Fibroblast of mammary gland (primary cell): Measurements from ENCODE around the gene SGTB.
A peak's percentile ranks its signal among the peaks of the same experiment; 100 is the strongest.

ENCODE experiments used
- DNase-seq: peaks from one replicate; pipeline ENCODE4 v3.0.0-alpha.2; 2010; ENCODE audit warnings: low read depth
- H3K4me3 ChIP-seq: 2 replicates; pipeline ENCODE4 v1.5.1; 2011; ENCODE audit warnings: low read depth, mild to moderate bottlenecking, low read length, moderate library complexity; ENCODE audit not compliant: control insufficient read depth
- TF ChIP-seq, protein P1 (sequence below): conservative IDR thresholded peaks from 2 replicates; pipeline ENCODE4 v1.5.1; 2011; ENCODE audit warnings: low read depth, low read length, inconsistent platforms; ENCODE audit not compliant: control insufficient read depth, insufficient read depth

The SGTB gene

GRCh38 chr5:65750938-65751337, 29.0 kb upstream of the SGTB start:
- DNase-seq, result no peak

GRCh38 chr5:65749956-65750355, 28.0 kb upstream of the SGTB start:
- TF ChIP-seq, protein P1, sequence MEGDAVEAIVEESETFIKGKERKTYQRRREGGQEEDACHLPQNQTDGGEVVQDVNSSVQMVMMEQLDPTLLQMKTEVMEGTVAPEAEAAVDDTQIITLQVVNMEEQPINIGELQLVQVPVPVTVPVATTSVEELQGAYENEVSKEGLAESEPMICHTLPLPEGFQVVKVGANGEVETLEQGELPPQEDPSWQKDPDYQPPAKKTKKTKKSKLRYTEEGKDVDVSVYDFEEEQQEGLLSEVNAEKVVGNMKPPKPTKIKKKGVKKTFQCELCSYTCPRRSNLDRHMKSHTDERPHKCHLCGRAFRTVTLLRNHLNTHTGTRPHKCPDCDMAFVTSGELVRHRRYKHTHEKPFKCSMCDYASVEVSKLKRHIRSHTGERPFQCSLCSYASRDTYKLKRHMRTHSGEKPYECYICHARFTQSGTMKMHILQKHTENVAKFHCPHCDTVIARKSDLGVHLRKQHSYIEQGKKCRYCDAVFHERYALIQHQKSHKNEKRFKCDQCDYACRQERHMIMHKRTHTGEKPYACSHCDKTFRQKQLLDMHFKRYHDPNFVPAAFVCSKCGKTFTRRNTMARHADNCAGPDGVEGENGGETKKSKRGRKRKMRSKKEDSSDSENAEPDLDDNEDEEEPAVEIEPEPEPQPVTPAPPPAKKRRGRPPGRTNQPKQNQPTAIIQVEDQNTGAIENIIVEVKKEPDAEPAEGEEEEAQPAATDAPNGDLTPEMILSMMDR, result no peak
- DNase-seq, result no peak
- no peak overlapping the region for H3K4me3 ChIP-seq

More at GRCh38 chr5:65750938-65751337, 29.0 kb upstream of the SGTB start:
- TF ChIP-seq, protein P1, result no peak
- H3K4me3 ChIP-seq, result no peak overlapping the region

DNA sequence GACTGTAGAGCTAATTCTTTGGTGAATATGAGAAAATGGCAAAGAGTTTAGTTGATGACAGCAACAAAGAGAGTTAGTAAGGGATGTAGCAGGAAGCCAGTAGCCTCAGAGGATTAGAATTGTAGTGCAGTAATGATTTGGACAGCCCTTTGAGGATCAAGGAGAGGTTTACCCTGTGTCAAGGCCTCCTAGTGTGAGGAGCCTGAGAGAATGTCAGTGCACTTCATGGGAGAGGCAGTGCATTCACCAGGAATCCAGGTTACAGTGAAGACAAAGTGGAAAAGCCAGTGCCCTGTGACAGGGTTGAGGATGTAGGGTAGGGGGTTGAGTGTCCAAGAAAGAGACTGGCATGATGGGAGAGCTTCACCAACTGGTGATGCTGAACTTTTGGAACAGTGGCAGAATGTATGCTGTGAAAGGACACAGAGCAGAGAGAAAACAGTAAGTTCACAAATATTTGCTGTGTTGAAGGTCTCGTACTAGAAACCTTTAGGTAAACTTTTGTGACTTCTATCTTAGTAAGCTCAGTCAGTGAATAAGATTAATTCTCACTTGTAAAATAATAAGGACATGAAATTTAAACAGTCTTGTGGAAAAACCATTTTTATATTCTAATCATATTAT, 27.4 kb upstream of the SGTB start:
- H3K4me3 ChIP-seq, result no peak overlapping the region
- TF ChIP-seq, protein P1, result no peak
- no peak for DNase-seq

- DNase-seq, result peak; percentile 90
- no peak overlapping the region for H3K4me3 ChIP-seq
- TF ChIP-seq, protein P1, result peak; percentile 86
Measured at GRCh38 chr5:65742565-65743231, 20.8 kb upstream of the SGTB start.

DNA sequence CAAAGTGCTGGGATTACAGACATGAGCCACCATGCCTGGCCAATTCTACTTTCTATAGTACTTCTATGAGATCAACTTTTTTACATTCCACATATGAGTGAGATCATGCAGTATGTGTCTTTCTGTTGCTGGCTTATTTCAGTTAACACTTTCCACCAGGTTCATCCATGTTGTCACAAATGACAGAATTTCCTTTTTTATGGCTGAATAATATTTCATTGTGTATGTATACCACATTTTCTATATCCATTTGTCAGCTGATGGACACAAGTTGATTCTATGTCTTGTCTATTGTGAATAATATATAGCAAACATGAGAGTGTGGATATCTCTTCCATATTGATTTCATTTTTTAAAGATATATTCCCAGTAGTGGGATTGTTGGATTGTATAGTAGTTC, 17.3 kb upstream of the SGTB start:
- TF ChIP-seq, protein P1, result no peak
- no peak overlapping the region for H3K4me3 ChIP-seq
- no peak for DNase-seq

DNA sequence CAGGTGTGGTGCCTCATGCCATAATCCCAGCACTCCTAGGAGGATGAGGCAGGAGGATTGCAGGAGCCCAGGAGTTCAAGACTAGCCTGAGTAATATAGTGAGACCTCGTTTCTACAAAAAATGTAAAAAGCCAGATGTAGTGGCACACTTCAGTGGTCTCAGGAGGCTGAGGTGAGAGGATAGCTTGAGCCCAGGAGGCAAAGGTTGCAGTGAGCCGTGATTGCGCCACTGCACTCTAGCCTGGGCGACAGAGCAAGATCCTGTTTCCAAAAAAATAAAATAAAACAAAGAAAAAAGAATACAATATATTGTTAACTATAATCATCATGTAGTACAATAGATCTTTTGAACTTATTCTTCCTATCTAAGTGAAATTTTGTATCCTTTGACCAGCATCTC, 16.4 kb upstream of the SGTB start:
- H3K4me3 ChIP-seq, result no peak overlapping the region
- no peak for DNase-seq
- TF ChIP-seq, protein P1, result no peak
